Endodermal cell (in vitro differentiated cells): Measurements from ENCODE around the gene HINT2. TPM values are rescaled to one million over a fixed set of nuclear protein-coding genes. Genes with fewer than 3 reads are reported as not detected.
A peak's percentile ranks its signal among the peaks of the same experiment; 100 is the strongest.

ENCODE experiments used
- DNase-seq: peaks from one replicate; pipeline ENCODE4 v3.0.0-alpha.2; 2017
- H3K27ac ChIP-seq: 2 replicates; pipeline ENCODE4 v1.5.1; 2013; ENCODE audit warnings: mild to moderate bottlenecking, low read depth, low read length, moderate library complexity
- H3K27me3 ChIP-seq: 2 replicates; pipeline ENCODE4 v1.6.1; 2013; ENCODE audit warnings: mild to moderate bottlenecking, low read length, moderate library complexity; ENCODE audit not compliant: insufficient read depth, control insufficient read depth, poor library complexity, severe bottlenecking
- H3K36me3 ChIP-seq: 2 replicates; pipeline ENCODE4 v1.7.0; 2013; ENCODE audit warnings: mild to moderate bottlenecking, low read length, moderate library complexity; ENCODE audit not compliant: control insufficient read depth, insufficient read depth
- H3K4me1 ChIP-seq: one replicate; pipeline ENCODE4 v1.7.0; 2013; ENCODE audit warnings: low read length; ENCODE audit not compliant: control insufficient read depth, insufficient read depth
- H3K4me3 ChIP-seq: 2 replicates; pipeline ENCODE4 v1.5.1; 2013; ENCODE audit warnings: mild to moderate bottlenecking, low read length, moderate library complexity
- H3K9ac ChIP-seq: 2 replicates; pipeline ENCODE4 v1.6.1; 2013; ENCODE audit warnings: mild to moderate bottlenecking, low read length, moderate library complexity; ENCODE audit not compliant: poor library complexity, severe bottlenecking; ENCODE audit errors: extremely low read depth
- H3K9me3 ChIP-seq: 2 replicates; pipeline ENCODE4 v1.6.1; 2013; ENCODE audit warnings: mild to moderate bottlenecking, low read length, moderate library complexity; ENCODE audit not compliant: control insufficient read depth
- H3K27ac Mint-ChIP-seq: 2 replicates; pipeline ENCODE4 v1.8.0; 2020; ENCODE audit warnings: mixed read lengths
- H3K27me3 Mint-ChIP-seq: 2 replicates; pipeline ENCODE4 v1.8.0; 2021; ENCODE audit warnings: mild to moderate bottlenecking, mixed read lengths; ENCODE audit not compliant: insufficient read depth
- H3K36me3 Mint-ChIP-seq: 2 replicates; pipeline ENCODE4 v1.8.0; 2020; ENCODE audit warnings: low read depth, mixed read lengths
- H3K4me1 Mint-ChIP-seq: 2 replicates; pipeline ENCODE4 v1.8.0; 2020; ENCODE audit warnings: mixed read lengths
- H3K4me3 Mint-ChIP-seq: 2 replicates; pipeline ENCODE4 v1.8.0; 2020; ENCODE audit warnings: mild to moderate bottlenecking, moderate library complexity, mixed read lengths
- H3K9me3 Mint-ChIP-seq: 2 replicates; pipeline ENCODE4 v1.8.0; 2020; ENCODE audit warnings: mild to moderate bottlenecking, mixed read lengths
- WGBS, 2 experiments: methylation state at CpG; one replicate each; pipeline versions ENCODE4 v1.1.5 to v1.1.7; 2013; ENCODE audit warnings: missing lambda C conversion rate in 2 of 2, mixed read lengths in 1 of 2; ENCODE audit not compliant: insufficient coverage in 1 of 2, insufficient read length in 1 of 2; 5-methylcytosine and 5-hydroxymethylcytosine counted together
- long read RNA-seq, 4 experiments: library from polyadenylated mRNA in 2 of 4; library from RNA in 1 of 4; library from capped mRNA in 1 of 4; stranded (forward) in 3 of 4; unstranded in 1 of 4; transcript quantifications; one replicate each; pipeline ENCODE4 v2.0.0, GENCODE V29; 2020 to 2021; ENCODE audit warnings: inconsistent platforms in 1 of 4
- polyA plus RNA-seq, 2 experiments: library from polyadenylated mRNA; stranded (reverse); fragments of 50-300 nt; gene quantifications; one replicate each; pipeline ENCODE4 v1.2.3, GENCODE V29; 2013
- total RNA-seq, 2 donors: library from RNA; stranded (reverse); fragmentation: NEBNext Ultra II Directional in 1 of 2; extraction: Animal tissue kit (Norgen Biotek cat#: 25700) in 1 of 2; gene quantifications; 2 replicates in 1 of 2; 3 replicates in 1 of 2; pipeline ENCODE4 v1.2.1, GENCODE V29; 2021
- TF ChIP-seq, protein P1 (sequence below): fragments of 200-600 bp; sonication (generic); conservative IDR thresholded peaks from 2 replicates; pipeline ENCODE4 v1.5.0; 2021; ENCODE audit warnings: antibody characterized with exemption, mild to moderate bottlenecking

The HINT2 gene
- total RNA-seq, result 10 to 100 TPM; 34.3 to 48.6 TPM
- 68.5 TPM for polyA plus RNA-seq (2013, experiment 1 of 2)
- polyA plus RNA-seq (2013, experiment 2 of 2), result 57.9 TPM
- long read RNA-seq, experiment 1, transcript HINT2-201 (5 exons, 628 nt), result major isoform, 20 of 23 reads
- long read RNA-seq, experiment 1, partial matches to known transcripts, result 0 of 23 reads
- long read RNA-seq, experiment 1, other reads (novel, unspliced or antisense), result 2 of 23 reads
- long read RNA-seq, experiment 2, transcript HINT2-201 (5 exons, 628 nt), result major isoform, 34 of 38 reads
- long read RNA-seq, experiment 2, partial matches to known transcripts, result 1 of 38 reads
- long read RNA-seq, experiment 2, other reads (novel, unspliced or antisense), result 1 of 38 reads
- long read RNA-seq, experiment 3, transcript HINT2-201 (5 exons, 628 nt), result major isoform, 10 of 13 reads
- long read RNA-seq, experiment 3, partial matches to known transcripts, result 1 of 13 reads
- long read RNA-seq, experiment 3, other reads (novel, unspliced or antisense), result 1 of 13 reads
- long read RNA-seq, experiment 4, partial matches to known transcripts, result 1 of 3 reads
- long read RNA-seq, experiment 4, other reads (novel, unspliced or antisense), result 1 of 3 reads

DNA sequence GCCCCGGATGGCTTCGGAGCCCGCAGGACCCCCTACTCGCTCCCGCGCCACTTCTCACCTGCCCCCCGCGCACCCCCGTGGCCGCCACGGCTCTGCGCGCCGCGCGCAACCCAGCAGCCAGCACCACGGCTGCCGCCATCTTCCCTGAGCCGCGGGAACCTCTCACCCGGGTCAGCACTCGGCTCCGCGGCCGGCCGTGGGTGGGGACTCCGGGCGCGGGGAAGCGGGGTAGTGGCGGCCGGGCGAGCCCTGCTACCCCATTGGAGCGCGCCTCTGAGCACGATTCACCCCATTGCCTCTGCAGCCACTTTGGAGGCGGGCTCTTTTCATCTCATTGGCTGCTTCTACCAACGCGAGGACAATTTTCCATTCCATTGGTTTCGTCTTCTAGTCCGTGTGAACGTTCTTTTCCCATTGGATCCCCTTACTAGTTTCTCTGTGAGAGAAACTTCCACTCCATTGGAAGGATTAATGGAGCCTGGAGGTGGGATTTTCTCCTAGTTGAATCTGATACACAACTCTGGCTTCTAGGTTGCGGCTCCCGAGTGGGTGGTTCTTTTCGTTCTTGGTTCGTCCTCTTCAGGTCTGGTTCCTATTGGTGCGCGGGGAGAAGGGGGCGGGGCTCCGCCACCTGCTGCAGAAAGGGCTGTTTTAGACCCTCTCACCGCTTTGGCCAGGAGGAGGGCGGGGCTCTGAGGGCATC, at the start of gene HINT2:
Gene HINT2, minus strand, starts transcription at position 202 of the 703 bp plus-strand sequence. Its CDS starts 63 bp downstream, at position 139.
- TF ChIP-seq, protein P1, sequence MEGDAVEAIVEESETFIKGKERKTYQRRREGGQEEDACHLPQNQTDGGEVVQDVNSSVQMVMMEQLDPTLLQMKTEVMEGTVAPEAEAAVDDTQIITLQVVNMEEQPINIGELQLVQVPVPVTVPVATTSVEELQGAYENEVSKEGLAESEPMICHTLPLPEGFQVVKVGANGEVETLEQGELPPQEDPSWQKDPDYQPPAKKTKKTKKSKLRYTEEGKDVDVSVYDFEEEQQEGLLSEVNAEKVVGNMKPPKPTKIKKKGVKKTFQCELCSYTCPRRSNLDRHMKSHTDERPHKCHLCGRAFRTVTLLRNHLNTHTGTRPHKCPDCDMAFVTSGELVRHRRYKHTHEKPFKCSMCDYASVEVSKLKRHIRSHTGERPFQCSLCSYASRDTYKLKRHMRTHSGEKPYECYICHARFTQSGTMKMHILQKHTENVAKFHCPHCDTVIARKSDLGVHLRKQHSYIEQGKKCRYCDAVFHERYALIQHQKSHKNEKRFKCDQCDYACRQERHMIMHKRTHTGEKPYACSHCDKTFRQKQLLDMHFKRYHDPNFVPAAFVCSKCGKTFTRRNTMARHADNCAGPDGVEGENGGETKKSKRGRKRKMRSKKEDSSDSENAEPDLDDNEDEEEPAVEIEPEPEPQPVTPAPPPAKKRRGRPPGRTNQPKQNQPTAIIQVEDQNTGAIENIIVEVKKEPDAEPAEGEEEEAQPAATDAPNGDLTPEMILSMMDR, result peak; percentile 6
- peak; percentile 99 for DNase-seq
- no peaks in the 10 kb centered on the region for H3K9me3 Mint-ChIP-seq
- peak within 1 kb of the TSS; percentile 92 for H3K27ac ChIP-seq
- H3K9me3 ChIP-seq, result no peaks in the 10 kb centered on the region
- peak within 1 kb of the TSS; percentile 74 for H3K9ac ChIP-seq
- peak within 1 kb of the TSS; percentile 97 for H3K27ac Mint-ChIP-seq
- WGBS, 2 experiments, result 0% methylated on average over 32 to 52 of the region's 52 CpGs
- H3K4me3 ChIP-seq, result peak within 1 kb of the TSS; percentile 84
- peaks cover 19% of the 10 kb centered on the region for H3K4me1 Mint-ChIP-seq
- peaks cover 11% of the 10 kb centered on the region for H3K27me3 ChIP-seq
- H3K27me3 Mint-ChIP-seq, result peaks cover 10% of the 10 kb centered on the region
- H3K36me3 Mint-ChIP-seq, result no peaks in the 10 kb centered on the region
- H3K4me1 ChIP-seq, result no peaks in the 10 kb centered on the region
- H3K36me3 ChIP-seq, result no peaks in the 10 kb centered on the region
- H3K4me3 Mint-ChIP-seq, result peak within 1 kb of the TSS; percentile 81

GRCh38 chr9:35863583-35863982, 48.7 kb upstream of the HINT2 start:
- Histone ChIP-seq H3K9ac (no peak overlapping the region), H3K4me1 (no peaks in the 10 kb centered on the region), H3K27ac (no peak overlapping the region), H3K4me3 (no peak overlapping the region), H3K27me3 (peaks cover 10% of the 10 kb centered on the region), H3K36me3 (no peaks in the 10 kb centered on the region), H3K9me3 (no peaks in the 10 kb centered on the region)
- Mint-ChIP-seq H3K4me3 (no peak overlapping the region), H3K27ac (no peak overlapping the region), H3K4me1 (peaks cover 1% of the 10 kb centered on the region), H3K9me3 (no peaks in the 10 kb centered on the region), H3K36me3 (no peaks in the 10 kb centered on the region), H3K27me3 (peaks cover 40% of the 10 kb centered on the region)
- no peak for DNase-seq
- 80 to 81% methylated on average over 8 of the region's 8 CpGs for WGBS, 2 experiments
- TF ChIP-seq, protein P1, result no peak

GRCh38 chr9:35862328-35862727, 47.5 kb upstream of the HINT2 start:
- 85 to 94% methylated on average over 4 of the region's 4 CpGs for WGBS, 2 experiments
- Histone ChIP-seq H3K4me1 (no peaks in the 10 kb centered on the region), H3K27ac (no peak overlapping the region), H3K27me3 (peaks cover 10% of the 10 kb centered on the region), H3K9ac (no peak overlapping the region), H3K4me3 (no peak overlapping the region), H3K36me3 (no peaks in the 10 kb centered on the region), H3K9me3 (no peaks in the 10 kb centered on the region)
- H3K4me3 Mint-ChIP-seq, result no peak overlapping the region
- H3K27me3 Mint-ChIP-seq, result peaks cover 41% of the 10 kb centered on the region
- no peak for DNase-seq
- H3K27ac Mint-ChIP-seq, result no peak overlapping the region
- no peaks in the 10 kb centered on the region for H3K9me3 Mint-ChIP-seq
- H3K36me3 Mint-ChIP-seq, result no peaks in the 10 kb centered on the region
- TF ChIP-seq, protein P1, result no peak
- peaks cover 3% of the 10 kb centered on the region for H3K4me1 Mint-ChIP-seq
